Nephron (organoid): ENCODE data around the gene ARHGEF18.
A peak's percentile ranks its signal among the peaks of the same experiment; 100 is the strongest.

ENCODE experiments used
- H3K27ac Mint-ChIP-seq, 3 experiments: 2 replicates each; pipeline ENCODE4 v1.8.0; 2020; ENCODE audit warnings: mixed read lengths in 3 of 3, mild to moderate bottlenecking in 2 of 3, moderate library complexity in 1 of 3
- H3K27me3 Mint-ChIP-seq: 2 replicates; pipeline ENCODE4 v1.8.0; 2021; ENCODE audit warnings: low read depth, mild to moderate bottlenecking, moderate library complexity, mixed read lengths
- H3K36me3 Mint-ChIP-seq: 2 replicates; pipeline ENCODE4 v1.8.0; 2020; ENCODE audit warnings: low read depth, mixed read lengths
- H3K4me1 Mint-ChIP-seq: 2 replicates; pipeline ENCODE4 v1.8.0; 2020; ENCODE audit warnings: mixed read lengths
- H3K4me3 Mint-ChIP-seq, 3 experiments: 2 replicates each; pipeline ENCODE4 v1.8.0; 2020; ENCODE audit warnings: mild to moderate bottlenecking in 3 of 3, mixed read lengths in 3 of 3, moderate library complexity in 2 of 3
- H3K9me3 Mint-ChIP-seq: 2 replicates; pipeline ENCODE4 v1.8.0; 2020; ENCODE audit warnings: mixed read lengths
- TF ChIP-seq, protein P1 (sequence below), 3 experiments: fragments of 200-600 bp; sonication (generic); IDR thresholded peaks; one replicate each; pipeline ENCODE4 v1.5.0; 2021; ENCODE audit warnings: antibody characterized with exemption in 3 of 3; ENCODE audit not compliant: unreplicated experiment in 3 of 3

The ARHGEF18 gene

DNA sequence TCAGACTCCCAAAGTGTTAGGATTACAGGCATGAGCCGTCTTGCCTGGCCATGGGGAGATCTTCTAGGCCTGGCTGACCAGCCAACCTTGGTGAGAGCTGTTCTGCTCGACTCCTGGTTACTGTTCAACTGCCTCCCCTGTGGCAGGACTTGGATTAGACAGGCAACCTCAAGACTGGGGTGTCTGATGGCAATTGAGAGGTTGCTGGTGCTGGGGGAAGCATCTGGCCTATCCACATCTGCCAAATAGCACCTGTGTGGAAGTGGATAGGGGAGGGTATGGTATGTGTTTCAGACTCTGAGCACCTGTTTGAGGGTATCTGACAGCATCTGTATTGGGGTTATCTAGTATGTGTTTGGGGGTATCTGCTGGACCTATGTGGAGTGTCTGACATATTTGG lies 44.7 kb downstream of the ARHGEF18 start:
- Mint-ChIP-seq H3K4me1 (peaks cover 14% of the 10 kb centered on the region), H3K36me3 (peaks cover 3% of the 10 kb centered on the region), H3K4me3 (peak overlapping the region; percentile 91 to 97 (median 95)), H3K27me3 (no peaks in the 10 kb centered on the region), H3K27ac (peak overlapping the region; percentile 18 to 68 (median 68)), H3K9me3 (no peaks in the 10 kb centered on the region)
- TF ChIP-seq, protein P1, sequence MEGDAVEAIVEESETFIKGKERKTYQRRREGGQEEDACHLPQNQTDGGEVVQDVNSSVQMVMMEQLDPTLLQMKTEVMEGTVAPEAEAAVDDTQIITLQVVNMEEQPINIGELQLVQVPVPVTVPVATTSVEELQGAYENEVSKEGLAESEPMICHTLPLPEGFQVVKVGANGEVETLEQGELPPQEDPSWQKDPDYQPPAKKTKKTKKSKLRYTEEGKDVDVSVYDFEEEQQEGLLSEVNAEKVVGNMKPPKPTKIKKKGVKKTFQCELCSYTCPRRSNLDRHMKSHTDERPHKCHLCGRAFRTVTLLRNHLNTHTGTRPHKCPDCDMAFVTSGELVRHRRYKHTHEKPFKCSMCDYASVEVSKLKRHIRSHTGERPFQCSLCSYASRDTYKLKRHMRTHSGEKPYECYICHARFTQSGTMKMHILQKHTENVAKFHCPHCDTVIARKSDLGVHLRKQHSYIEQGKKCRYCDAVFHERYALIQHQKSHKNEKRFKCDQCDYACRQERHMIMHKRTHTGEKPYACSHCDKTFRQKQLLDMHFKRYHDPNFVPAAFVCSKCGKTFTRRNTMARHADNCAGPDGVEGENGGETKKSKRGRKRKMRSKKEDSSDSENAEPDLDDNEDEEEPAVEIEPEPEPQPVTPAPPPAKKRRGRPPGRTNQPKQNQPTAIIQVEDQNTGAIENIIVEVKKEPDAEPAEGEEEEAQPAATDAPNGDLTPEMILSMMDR (IDR thresholded peaks at IDR 0.05; ENCODE audit: unreplicated experiment in 3 of 3) = no peak

DNA sequence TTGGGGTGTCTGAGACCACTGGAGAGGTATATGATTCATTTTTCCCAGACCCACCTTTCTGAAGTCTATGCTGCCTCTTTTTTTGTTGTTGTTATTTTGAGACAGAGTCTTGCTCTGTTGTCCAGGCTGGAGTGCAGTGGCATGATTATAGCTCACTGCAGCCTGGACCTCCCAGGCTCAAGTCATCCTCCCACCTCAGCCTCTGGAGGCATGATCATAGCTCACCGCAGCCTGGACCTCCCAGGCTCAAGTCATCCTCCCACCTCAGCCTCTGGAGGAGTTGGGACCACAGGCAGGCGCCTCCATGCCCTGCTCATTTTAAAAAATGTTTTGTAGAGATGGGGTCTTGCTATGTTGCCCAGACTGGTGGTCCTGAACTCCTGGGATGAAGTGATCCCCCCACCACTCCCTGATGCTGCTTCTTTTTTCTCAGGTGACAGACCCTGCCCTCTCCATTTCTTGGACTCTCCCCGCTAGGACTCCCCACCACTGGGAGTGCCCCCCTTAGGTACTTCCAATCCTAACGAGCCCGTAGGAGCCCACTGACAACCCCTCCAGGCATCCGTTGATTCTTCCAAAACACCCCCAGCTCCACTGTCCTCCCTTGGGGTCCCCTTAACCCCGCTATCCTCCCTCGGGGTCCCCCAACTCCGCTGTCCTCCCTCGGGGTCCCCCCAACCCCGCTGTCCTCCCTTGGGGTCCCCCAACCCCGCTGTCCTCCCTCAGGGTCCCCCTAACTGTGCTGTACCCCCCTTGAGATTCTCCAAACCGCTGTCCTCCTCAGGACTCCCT lies 45.4 kb downstream of the ARHGEF18 start:
- H3K4me3 Mint-ChIP-seq = peak overlapping the region; percentile 91 to 97 (median 95)
- no peaks in the 10 kb centered on the region for H3K27me3 Mint-ChIP-seq
- TF ChIP-seq, protein P1 (IDR thresholded peaks at IDR 0.05; ENCODE audit: unreplicated experiment in 3 of 3) = no peak

DNA sequence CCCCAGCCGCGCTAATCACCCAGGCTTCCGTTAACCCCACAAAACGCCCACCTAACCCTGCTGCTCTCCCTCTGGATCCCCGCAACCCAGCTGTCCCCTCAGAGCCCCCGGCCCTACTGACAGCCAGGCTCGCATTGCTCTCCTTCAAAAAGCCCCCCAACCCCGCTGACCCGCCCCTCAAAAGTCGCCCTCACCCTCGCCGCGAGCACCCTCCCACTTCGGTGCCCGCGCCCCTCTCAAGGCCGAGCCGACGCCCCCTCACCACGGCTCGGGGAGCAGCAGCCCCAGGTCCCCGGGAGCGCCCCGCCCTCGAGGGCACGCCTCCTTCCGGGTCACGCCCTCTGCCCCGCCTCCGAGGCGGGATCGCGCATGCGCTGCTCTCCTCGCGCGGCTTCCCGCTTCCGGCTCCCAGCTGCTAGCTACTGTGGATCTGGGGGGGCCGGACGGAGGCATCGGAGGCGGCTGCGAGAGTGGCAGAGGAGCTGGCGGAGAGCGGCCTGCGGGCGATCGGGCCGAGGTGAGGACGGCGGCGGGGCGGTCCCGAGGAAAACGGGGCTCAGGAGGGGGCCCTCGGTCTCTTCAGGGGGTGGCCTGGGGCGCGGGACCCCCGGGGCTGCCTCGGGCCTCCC lies 46.1 kb downstream of the ARHGEF18 start:
- Mint-ChIP-seq H3K4me3 (peak overlapping the region; percentile 91 to 97 (median 95)), H3K9me3 (no peaks in the 10 kb centered on the region), H3K4me1 (peaks cover 23% of the 10 kb centered on the region), H3K27ac (peak overlapping the region; percentile 42 to 81 (median 80)), H3K36me3 (peaks cover 6% of the 10 kb centered on the region), H3K27me3 (no peaks in the 10 kb centered on the region)
- TF ChIP-seq, protein P1 (IDR thresholded peaks at IDR 0.05; ENCODE audit: unreplicated experiment in 3 of 3) = no peak

More for the DNA sequence above, 45.4 kb downstream of the ARHGEF18 start:
- Mint-ChIP-seq H3K4me1 (peaks cover 21% of the 10 kb centered on the region), H3K27ac (peak overlapping the region; percentile 18 to 68 (median 68)), H3K9me3 (no peaks in the 10 kb centered on the region), H3K36me3 (peaks cover 6% of the 10 kb centered on the region)

DNA sequence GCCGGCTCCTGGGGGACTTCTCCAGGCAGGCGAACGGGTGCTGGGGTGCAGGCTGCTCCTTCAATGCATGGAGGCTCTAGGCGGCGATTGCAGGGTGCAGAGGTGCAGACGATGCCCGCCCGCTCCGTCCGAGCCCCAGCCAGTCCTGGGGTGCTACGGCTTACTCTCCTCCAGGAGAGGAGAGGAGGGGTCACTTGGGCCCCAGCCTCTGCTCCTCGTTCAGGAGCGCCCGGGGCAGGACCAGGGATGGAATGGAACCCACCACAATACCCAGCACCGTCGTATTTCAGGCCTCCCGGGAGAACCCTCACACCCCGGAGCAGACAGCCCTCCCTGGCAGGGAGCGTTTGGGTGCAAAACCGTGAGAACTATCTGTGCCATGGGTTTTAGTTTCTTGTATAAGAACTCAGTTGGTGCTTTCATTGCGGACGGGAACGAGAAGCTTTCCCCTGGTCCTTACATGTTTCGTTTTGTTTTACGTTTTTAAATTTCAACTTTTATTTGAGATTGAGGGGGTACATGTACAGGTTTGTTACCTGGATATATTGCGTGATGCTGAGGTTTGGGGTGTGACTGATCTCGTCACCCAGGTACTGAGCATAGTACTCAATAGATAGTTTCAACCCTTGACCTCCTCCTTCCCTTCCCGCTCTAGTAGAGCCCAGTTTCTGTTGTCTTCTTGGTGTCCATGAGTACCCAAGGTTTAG lies 46.8 kb downstream of the ARHGEF18 start:
- Mint-ChIP-seq H3K36me3 (peaks cover 6% of the 10 kb centered on the region), H3K4me1 (peaks cover 23% of the 10 kb centered on the region), H3K27ac (peak overlapping the region; percentile 49 to 94 (median 91)), H3K9me3 (no peaks in the 10 kb centered on the region), H3K4me3 (peak overlapping the region; percentile 91 to 97 (median 94)), H3K27me3 (no peaks in the 10 kb centered on the region)
- TF ChIP-seq, protein P1 (IDR thresholded peaks at IDR 0.05; ENCODE audit: unreplicated experiment in 3 of 3) = no peak

DNA sequence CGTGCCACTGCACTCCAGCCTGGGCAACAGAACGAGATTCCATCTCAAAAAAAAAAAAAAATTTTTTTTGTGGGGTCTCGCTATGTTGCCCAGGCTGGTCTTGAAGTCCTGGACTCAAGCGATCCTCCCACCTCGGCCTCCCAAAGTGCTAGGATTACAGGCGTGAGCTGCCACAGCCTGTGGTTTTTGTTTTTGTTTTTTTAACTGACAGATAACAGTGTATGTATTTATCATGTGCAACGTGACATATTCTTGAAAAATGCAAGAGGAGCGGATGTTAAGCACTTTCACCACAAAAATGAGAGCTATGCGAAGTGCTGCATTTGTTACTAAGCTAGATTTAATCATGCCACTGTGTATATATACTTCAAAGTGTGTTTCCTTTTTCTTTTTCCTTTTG lies 49.0 kb downstream of the ARHGEF18 start:
- H3K27ac Mint-ChIP-seq = peak overlapping the region in 1 of 3 experiments; percentile 77
- H3K4me3 Mint-ChIP-seq = peak overlapping the region; percentile 40 to 56 (median 54)
- H3K36me3 Mint-ChIP-seq = peaks cover 7% of the 10 kb centered on the region
- H3K9me3 Mint-ChIP-seq = no peaks in the 10 kb centered on the region
- H3K27me3 Mint-ChIP-seq = no peaks in the 10 kb centered on the region
- peaks cover 26% of the 10 kb centered on the region for H3K4me1 Mint-ChIP-seq
- TF ChIP-seq, protein P1 (IDR thresholded peaks at IDR 0.05; ENCODE audit: unreplicated experiment in 3 of 3) = no peak
